Mucosa of rectum (tissue), 2 donors: ENCODE measurements around the gene DYNC2LI1.

ENCODE experiments used
- H3K27ac ChIP-seq, 2 donors: one replicate each; pipeline ENCODE4 v1.7.0; 2013; ENCODE audit warnings: inconsistent platforms in 2 of 2, low read depth in 2 of 2, low read length in 2 of 2
- H3K27me3 ChIP-seq, 2 donors: one replicate each; pipeline ENCODE4 v1.7.0; 2013; ENCODE audit warnings: low read length in 2 of 2; ENCODE audit not compliant: control insufficient read depth in 2 of 2, insufficient read depth in 2 of 2
- H3K36me3 ChIP-seq, 2 donors: one replicate each; pipeline ENCODE4 v1.7.0; 2013; ENCODE audit warnings: low read length in 2 of 2; ENCODE audit not compliant: control insufficient read depth in 2 of 2, insufficient read depth in 2 of 2
- H3K4me1 ChIP-seq, 2 donors: one replicate each; pipeline ENCODE4 v1.7.0; 2013; ENCODE audit warnings: low read length in 2 of 2, mild to moderate bottlenecking in 1 of 2; ENCODE audit not compliant: control insufficient read depth in 2 of 2, insufficient read depth in 2 of 2
- H3K4me3 ChIP-seq, 2 donors: one replicate each; pipeline ENCODE4 v1.7.0; 2013; ENCODE audit warnings: low read length in 2 of 2
- H3K9ac ChIP-seq, 2 donors: one replicate each; pipeline ENCODE4 v1.7.0; 2013; ENCODE audit warnings: low read length in 2 of 2, low read depth in 1 of 2, mild to moderate bottlenecking in 1 of 2
- H3K9me3 ChIP-seq, 2 donors: one replicate each; pipeline ENCODE4 v1.7.0; 2013; ENCODE audit warnings: low read length in 2 of 2; ENCODE audit not compliant: control insufficient read depth in 2 of 2
- donor health status: healthy.
- donor health status: Normal muscosa, but diverticular disease.

The DYNC2LI1 gene

DNA sequence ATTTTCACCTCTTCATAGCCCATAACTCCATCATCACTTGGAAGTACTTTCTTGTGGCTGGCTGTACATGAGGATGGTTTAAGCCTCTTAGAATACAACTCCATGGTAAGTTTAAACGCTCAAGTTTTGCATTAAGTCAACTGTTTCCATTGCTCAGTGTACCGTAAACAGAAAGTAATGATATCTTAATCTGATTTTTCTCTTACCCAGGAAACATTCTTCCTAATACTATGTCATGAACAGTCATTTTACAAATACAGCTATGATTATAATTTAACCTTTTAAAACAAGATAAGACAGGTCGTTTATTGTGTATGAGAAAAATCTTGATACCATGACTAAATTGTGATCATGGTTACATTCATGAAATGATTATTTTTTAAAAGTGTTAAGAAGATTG is 11.6 kb upstream of the DYNC2LI1 start:
- no peaks in the 10 kb centered on the region for H3K36me3 ChIP-seq
- H3K27me3 ChIP-seq: no peaks in the 10 kb centered on the region
- H3K9ac ChIP-seq: no peak overlapping the region
- no peak overlapping the region for H3K27ac ChIP-seq
- no peaks in the 10 kb centered on the region for H3K9me3 ChIP-seq
- no peak overlapping the region for H3K4me3 ChIP-seq
- H3K4me1 ChIP-seq: peaks cover 0 to 2% of the 10 kb centered on the region in 2 donors

DNA sequence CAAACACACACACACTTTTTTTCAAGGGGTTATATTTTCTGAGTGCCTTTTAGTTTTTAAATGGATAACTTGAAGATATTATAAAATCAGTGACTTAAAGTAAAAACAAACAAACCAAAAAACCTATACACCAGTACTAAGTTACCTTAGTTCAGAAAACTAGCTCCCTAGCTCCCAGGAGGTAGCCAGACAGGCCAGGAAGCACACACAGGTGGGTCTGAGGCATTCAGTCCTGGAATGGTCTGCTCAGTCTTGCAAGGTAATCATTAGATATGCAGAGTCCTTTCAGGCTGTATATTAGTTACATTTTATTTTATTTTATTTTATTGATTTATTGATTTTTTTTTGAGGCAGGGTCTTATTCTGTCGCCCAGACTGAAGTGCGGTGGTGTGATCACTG is 10.7 kb upstream of the DYNC2LI1 start:
- Histone ChIP-seq H3K4me1 (peaks cover 0 to 2% of the 10 kb centered on the region in 2 donors), H3K27ac (no peak overlapping the region), H3K9me3 (no peaks in the 10 kb centered on the region), H3K4me3 (no peak overlapping the region), H3K9ac (no peak overlapping the region), H3K27me3 (no peaks in the 10 kb centered on the region), H3K36me3 (no peaks in the 10 kb centered on the region)

DNA sequence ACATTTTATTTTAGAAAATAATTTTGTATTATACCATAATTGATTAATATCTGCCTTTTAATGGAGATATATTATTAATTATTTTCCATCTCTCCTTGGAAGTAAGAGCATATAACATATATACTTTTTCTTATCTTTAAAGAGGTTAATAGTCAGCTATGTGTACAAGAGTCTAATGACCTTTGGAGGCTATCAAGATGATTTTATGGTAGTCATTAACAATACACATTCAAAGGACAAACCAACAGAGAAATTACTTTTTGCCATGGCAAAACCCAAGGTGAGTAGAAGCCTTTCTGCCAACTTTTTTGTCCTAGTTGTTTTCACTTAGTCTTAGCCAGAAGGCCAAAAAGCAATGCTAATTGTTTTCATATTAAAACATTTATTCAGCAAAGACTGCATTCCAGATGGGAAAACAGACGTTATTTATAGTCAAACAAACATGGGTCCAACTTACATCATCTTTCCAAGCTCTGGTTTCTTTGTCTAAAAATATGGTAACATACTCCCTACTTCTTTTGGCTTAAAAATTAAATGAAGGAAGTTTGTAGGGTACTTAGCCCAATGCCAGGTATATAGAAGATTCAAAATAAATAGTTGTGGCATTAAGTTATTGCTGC is 9.6 kb upstream of the DYNC2LI1 start:
- no peaks in the 10 kb centered on the region for H3K9me3 ChIP-seq
- H3K27me3 ChIP-seq: no peaks in the 10 kb centered on the region
- no peaks in the 10 kb centered on the region for H3K36me3 ChIP-seq
- no peak overlapping the region for H3K27ac ChIP-seq
- H3K4me3 ChIP-seq: no peak overlapping the region
- no peak overlapping the region for H3K9ac ChIP-seq
- peaks cover 0 to 2% of the 10 kb centered on the region in 2 donors for H3K4me1 ChIP-seq

GRCh38 chr2:43766006-43766405 is 7.8 kb upstream of the DYNC2LI1 start:
- no peak overlapping the region for H3K9ac ChIP-seq
- H3K4me1 ChIP-seq: peaks cover 0 to 2% of the 10 kb centered on the region in 2 donors
- no peaks in the 10 kb centered on the region for H3K27me3 ChIP-seq
- H3K9me3 ChIP-seq: no peaks in the 10 kb centered on the region
- no peak overlapping the region for H3K27ac ChIP-seq
- H3K36me3 ChIP-seq: no peaks in the 10 kb centered on the region
- H3K4me3 ChIP-seq: no peak overlapping the region

DNA sequence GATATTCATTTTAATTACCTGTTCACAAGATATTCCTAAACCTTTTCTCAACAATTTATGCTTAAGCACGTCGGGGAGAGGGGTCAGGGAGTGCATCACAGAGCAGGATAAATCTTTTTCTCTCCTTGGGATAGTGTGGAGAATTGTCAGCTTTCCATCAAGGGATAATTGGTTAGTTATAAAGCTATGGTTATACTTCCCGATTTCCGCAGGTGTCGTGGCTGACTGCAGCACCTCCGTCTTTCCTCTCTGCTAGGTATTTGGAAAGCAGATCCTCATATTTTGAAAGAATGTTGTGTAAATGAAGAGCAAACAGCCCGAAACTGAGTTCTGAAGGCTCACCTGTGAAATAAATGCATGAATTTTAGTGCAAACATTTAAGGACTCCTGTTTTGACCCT is 778 bp downstream of the DYNC2LI1 start:
- Histone ChIP-seq H3K9ac (peak overlapping the region; percentile 79 to 94), H3K27me3 (no peaks in the 10 kb centered on the region), H3K4me1 (peaks cover 0 to 7% of the 10 kb centered on the region in 2 donors), H3K27ac (peak overlapping the region; percentile 90 to 92), H3K36me3 (peaks cover 0 to 5% of the 10 kb centered on the region in 2 donors), H3K9me3 (no peaks in the 10 kb centered on the region), H3K4me3 (peak overlapping the region; percentile 93 to 97)

DNA sequence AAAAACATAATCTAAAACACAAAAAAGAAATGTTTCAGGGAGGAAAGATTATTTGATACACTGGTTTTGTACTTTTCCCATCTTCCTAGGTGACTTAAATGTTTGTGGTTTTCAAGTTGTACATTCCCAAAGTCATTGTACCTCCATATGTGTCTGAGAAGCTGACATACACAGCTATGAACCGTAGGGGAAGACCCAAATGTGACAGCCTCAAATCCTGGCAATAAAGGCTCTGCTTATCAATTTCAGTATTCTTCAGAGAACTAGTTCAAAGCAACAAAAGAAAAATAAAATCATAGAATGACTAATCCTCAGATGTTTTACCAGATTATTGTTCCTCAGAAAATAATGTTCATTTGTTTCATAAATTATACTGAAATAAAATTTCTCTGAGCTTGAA is 2.5 kb downstream of the DYNC2LI1 start:
- H3K4me3 ChIP-seq: no peak overlapping the region
- no peak overlapping the region for H3K9ac ChIP-seq
- peaks cover 0 to 5% of the 10 kb centered on the region in 2 donors for H3K36me3 ChIP-seq
- H3K9me3 ChIP-seq: no peaks in the 10 kb centered on the region
- H3K4me1 ChIP-seq: peaks cover 0 to 7% of the 10 kb centered on the region in 2 donors
- no peak overlapping the region for H3K27ac ChIP-seq
- no peaks in the 10 kb centered on the region for H3K27me3 ChIP-seq

DNA sequence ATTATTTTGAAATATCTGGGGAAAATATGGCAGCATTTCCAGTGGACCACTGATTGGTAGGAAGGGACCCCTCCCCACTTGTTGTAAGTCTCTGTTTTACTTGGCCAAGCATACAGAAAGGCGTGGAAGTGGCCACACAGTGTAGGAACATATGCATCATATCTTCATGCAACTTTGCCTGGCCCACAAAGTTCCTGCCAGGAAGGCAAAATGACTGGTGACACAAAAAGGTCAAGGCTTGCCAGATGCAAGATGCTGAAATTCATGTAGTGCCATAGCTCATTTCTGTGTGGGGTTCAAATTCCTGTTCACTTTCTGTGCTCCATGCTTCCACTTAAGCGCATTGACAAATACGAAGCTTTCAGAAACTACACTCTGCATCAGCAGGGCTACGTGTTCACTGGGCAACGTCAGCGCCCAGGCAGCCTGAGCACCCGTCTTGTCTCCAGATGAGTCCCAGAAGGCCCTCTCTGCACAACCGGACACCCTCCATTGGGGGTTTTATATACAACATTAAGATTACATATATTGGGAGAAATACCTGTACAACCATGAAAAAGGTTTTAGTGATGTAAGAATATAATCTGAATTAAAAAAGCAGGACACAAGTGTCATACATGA is 3.6 kb downstream of the DYNC2LI1 start:
- Histone ChIP-seq H3K27ac (no peak overlapping the region), H3K4me3 (no peak overlapping the region)

GRCh38 chr2:43778233-43778632 is 4.4 kb downstream of the DYNC2LI1 start:
- Histone ChIP-seq H3K36me3 (peaks cover 0 to 5% of the 10 kb centered on the region in 2 donors), H3K27me3 (no peaks in the 10 kb centered on the region), H3K4me3 (no peak overlapping the region), H3K4me1 (peaks cover 0 to 7% of the 10 kb centered on the region in 2 donors), H3K9ac (no peak overlapping the region), H3K27ac (no peak overlapping the region), H3K9me3 (no peaks in the 10 kb centered on the region)

More for the DNA sequence above, 3.6 kb downstream of the DYNC2LI1 start:
- Histone ChIP-seq H3K27me3 (no peaks in the 10 kb centered on the region), H3K9me3 (no peaks in the 10 kb centered on the region), H3K9ac (no peak overlapping the region), H3K4me1 (peaks cover 0 to 7% of the 10 kb centered on the region in 2 donors), H3K36me3 (peaks cover 0 to 5% of the 10 kb centered on the region in 2 donors)

DNA sequence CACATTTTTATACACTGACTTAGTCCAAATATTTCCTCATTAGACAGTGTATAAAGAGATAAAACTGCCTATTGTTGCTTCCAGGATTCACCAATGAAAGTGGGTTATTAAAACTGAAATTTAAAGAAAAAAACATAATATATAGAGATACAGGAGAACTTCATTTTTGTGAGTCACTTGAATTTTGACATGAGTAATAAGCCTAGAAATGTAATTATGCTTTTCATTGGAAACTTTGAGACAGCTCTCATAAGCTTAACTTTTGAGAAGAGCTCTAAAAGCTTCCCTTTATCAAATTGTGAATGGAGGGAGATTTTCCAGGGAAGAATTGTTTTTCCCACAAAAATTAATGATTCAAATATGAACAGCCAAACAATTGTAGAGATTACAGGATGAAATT is 14.1 kb downstream of the DYNC2LI1 start:
- no peaks in the 10 kb centered on the region for H3K4me1 ChIP-seq
- H3K36me3 ChIP-seq: peaks cover 2 to 16% of the 10 kb centered on the region in 2 donors
- H3K27ac ChIP-seq: no peak overlapping the region
- no peaks in the 10 kb centered on the region for H3K9me3 ChIP-seq
- no peak overlapping the region for H3K9ac ChIP-seq
- H3K27me3 ChIP-seq: no peaks in the 10 kb centered on the region
- no peak overlapping the region for H3K4me3 ChIP-seq

DNA sequence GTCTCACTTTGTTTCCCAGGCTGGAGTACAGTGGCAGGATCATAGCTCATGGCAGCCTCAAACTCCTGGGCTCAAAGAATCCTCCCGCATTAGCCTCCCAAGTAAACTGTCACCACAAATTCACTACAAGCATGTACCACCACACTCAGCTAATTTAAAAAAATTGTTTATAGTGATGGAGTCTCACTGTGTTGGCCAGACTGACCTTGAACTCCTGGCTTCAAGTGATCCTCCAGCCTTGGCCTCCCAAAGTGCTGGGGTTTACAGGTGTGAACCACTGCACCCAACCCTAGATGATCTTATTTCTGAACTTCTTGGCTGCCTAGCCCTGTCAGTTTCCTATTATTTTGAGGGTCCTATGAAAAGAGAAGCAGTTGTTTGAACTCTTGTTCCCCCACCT is 14.8 kb downstream of the DYNC2LI1 start:
- no peak overlapping the region for H3K27ac ChIP-seq
- H3K9me3 ChIP-seq: no peaks in the 10 kb centered on the region
- H3K4me3 ChIP-seq: no peak overlapping the region
- H3K27me3 ChIP-seq: no peaks in the 10 kb centered on the region
- peaks cover 2 to 16% of the 10 kb centered on the region in 2 donors for H3K36me3 ChIP-seq
- no peaks in the 10 kb centered on the region for H3K4me1 ChIP-seq
- no peak overlapping the region for H3K9ac ChIP-seq
